RPMI7951 (cell line): Measurements from ENCODE around the gene CACNA1B. TPM values are rescaled to one million over a fixed set of nuclear protein-coding genes. Genes with fewer than 3 reads are reported as not detected.
"Not testable (repeated sequence)": the region's sequence is repeated elsewhere in the genome, so short reads cannot be mapped to it uniquely, and the experiment has no call there.

ENCODE experiments used
- DNase-seq: peaks from one replicate; pipeline ENCODE4 v3.0.0-alpha.2; 2012; ENCODE audit warnings: low read depth
- total RNA-seq: library from RNA; depleted of rRNA; stranded (reverse); fragments of >200 nt; shearing (Covaris generic); gene quantifications from 2 replicates; pipeline ENCODE4 v1.2.3, GENCODE V29; 2014; rRNA removed

The CACNA1B gene
- total RNA-seq, result not detected in 2 replicates

DNA sequence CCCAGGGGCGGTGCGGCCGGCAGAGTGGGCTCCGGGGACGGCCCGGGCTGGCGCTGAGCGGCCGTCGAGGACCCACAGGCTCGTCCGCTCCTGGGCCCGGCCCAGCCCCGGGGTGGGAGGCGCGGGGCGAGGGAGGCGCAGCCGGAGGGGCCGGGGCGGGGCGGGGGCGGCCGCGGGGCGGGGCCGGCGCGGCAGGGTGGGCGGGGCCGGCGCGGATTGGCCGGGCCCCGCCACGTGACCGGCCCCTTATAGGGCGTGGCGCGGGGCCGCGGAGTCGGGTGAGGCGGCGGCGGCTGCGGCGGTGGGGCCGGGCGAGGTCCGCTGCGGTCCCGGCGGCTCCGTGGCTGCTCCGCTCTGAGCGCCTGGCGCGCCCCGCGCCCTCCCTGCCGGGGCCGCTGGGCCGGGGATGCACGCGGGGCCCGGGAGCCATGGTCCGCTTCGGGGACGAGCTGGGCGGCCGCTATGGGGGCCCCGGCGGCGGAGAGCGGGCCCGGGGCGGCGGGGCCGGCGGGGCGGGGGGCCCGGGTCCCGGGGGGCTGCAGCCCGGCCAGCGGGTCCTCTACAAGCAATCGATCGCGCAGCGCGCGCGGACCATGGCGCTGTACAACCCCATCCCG lies at the start of gene CACNA1B:
TSS of gene CACNA1B (plus strand) at position 277 of the 617 bp plus-strand sequence. CDS start at position 429, 152 bp downstream.
- DNase-seq, result not testable (repeated sequence)

DNA sequence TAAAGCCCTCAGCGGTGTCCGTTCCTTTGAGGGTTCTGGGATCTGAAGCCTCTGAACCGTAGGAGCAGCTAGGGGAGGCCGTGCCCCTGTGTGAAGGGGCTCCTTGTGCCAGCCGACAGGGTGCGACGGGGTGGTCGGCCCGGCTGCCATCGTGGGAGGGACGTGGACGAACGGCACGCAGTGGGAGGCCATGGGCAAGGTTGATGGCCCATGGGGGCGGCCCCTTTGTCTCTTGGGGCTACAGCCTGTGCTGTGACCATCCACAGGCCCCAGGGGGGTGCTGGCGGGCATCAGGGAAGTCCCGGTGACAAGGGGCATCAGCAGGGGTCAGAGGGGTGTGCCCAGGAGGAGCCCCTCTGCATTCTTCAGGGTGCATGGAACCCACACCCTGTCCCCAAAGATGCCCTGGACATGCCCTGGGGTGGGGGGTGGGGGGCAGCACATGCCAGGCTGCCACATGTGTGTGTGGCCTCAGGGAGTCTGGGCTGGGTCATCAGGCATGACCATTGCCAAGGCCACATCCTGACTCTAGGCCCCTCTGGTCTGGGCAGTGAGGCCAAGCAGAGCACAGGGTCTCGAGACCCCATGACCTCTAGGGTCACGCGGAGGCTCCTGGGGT lies 49.6 kb upstream of the CACNA1B start:
- DNase-seq, result no peak

DNA sequence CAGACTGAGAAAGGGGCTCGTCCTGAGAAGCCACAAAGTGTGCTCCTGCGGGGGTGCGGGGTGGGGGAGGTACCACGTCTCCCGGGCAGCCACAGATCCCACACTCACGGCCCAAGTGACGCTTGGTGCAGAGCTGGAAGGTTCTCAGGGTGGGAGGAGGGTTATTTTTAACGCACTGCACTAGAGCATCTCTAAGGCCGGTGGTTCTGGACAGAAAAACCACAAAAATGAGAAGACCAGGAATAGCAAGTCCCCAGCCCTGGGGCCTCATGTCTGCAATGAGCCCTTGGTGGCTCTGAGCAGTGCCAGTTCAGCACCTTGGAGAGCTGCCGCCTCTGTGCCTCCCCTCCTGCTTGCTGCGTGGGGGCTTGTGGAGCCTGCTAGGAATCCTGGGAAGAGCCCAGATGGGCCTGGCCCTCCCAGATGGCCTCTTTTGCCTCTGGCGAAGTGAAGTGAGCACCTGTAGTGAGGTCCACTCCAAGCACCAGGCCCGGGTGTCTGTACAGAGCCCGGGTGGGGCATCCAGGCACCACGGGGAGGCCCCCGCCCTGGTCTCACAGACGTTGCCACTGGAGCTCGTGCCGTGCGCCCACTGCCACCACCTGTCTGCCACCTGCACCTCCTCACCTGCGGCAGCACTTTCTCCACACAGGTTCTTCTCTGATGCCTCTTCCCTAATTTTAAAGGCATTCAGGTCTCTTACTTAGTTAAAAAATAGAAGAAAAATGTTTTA lies 48.9 kb upstream of the CACNA1B start:
- DNase-seq, result peak; percentile 20

DNA sequence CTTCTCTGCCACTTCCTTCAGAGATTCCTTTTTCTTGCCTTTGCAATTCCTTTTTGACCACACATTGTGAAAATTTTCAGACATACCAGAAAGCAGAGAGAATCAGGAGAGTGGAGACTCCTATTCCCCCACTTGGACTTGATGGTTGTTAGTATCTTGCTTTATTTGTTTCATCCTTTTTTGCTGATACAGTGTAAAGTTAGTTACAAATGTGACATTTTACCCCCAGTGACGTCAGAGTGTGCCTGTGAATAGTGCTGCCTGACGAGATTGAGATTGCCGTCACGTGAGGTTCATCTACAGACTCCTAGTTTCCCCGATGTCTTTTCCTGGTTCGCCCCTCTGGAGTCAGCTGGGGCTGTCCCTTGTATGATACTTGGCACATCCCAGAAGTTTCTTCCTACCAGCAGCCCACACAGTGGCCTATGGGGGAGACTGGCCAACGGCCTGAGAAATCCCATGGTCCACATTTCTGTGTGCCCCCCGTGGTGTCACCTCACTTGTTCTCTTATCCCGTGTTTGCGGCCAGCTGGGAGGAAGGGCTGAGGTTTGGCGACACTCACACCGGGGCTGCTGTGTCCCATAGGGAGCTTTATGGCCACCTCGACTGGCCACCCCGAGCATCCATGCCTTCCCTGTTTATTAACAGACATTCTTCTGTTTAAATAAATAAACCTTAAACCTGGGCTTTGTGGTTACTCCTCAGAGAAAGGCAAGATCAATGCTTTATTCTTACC lies 48.2 kb upstream of the CACNA1B start:
- no peak for DNase-seq

DNA sequence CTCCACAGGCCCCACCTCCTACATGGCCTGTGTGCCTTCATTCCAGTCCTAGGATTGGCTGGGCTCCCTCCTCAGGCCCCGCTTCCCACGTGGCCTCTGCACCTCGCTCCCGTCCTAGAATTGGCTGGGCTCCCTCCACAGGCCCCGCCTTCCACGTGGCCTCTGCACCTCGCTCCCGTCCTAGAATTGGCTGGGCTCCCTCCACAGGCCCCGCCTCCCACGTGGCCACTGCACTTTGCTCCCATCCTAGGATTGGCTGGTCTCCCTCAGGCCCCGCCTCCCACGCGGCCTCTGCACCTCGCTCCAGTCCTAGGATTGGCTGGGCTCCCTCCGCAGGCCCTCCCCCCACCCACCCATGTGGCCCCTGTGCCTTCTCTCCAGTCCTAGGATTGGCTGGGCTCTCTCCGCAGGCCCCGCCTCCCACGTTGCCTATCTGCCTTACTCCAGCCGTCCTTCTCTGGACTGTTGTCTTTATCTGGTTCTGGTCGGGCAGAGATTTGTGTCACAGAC lies 45.3 kb upstream of the CACNA1B start:
- no peak for DNase-seq

DNA sequence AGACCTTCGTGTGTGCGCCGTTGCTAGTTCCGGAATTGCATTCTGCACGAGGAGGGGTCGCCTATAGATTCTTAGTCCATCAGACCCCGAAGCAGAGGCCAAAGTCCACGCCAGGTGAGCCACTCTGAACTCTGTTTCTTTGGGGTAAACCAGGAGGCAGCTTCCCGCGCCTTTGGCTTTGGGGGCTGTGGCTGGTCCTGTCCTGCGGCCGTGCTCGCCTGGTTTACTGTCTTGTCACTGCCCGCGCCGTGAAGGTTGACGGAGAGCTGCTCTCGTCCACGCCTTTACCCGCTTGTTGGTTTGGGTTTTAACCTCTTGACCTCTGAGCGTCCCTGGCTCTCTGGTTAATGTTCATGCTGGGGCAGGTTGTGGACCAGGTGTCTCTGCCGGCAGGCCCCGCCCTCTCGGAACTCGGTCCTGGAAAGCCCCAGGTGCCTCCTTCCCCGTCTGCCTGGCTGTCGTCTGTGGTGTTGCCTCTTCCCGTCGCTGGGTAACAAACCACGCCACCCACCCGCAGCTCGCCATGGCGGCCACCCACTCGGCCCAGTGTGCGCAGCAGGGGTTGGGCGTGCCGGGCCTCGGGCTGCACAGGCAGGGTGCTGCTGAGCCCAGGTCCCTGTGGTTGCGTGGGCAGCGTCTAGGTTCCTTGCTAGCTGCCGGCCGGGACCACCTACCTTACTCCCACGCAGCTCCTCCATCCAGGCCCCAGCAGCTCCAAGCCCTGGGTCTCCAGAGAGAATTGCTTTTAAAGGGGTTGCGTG lies 44.6 kb upstream of the CACNA1B start:
- DNase-seq, result no peak

DNA sequence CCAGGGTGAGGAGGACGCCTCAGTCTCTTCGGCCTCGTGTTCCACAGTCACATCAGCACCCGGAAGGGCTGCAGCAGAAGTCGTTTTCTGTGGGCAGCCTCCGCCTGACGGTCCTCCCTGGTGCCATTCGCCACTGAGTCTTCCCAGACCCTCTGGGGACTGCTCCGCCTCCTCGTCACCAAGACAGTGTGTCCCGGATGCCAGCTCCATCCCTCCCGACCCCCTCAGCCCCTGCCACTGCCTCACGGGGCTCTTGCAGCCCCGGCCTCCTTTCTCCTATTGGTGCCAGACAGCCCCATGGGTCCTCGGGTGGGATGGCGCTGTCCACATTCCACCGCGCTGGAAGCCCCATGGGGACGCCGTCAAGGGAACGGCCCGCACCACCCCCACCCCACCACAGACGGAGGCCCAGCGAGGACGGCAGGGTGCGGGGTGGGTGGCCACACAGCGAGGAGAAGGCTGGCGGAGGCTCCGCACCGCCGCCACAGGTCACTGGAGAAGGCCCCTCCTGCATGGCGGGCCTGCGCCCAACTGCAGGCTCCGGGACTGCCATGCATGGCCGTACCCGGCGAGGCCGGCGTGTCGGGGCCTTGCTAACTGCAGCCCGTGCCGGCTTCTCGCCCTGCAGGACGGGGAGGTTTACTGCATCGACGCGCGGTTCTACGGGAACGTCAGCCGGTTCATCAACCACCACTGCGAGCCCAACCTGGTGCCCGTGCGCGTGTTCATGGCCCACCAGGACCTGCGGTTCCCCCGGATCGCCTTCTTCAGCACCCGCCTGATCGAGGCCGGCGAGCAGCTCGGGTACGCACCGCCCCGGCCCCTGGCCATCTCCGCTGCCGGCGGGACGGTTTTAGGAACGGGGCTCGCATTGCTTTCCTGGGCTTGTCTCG lies 43.6 kb upstream of the CACNA1B start:
- DNase-seq, result no peak

DNA sequence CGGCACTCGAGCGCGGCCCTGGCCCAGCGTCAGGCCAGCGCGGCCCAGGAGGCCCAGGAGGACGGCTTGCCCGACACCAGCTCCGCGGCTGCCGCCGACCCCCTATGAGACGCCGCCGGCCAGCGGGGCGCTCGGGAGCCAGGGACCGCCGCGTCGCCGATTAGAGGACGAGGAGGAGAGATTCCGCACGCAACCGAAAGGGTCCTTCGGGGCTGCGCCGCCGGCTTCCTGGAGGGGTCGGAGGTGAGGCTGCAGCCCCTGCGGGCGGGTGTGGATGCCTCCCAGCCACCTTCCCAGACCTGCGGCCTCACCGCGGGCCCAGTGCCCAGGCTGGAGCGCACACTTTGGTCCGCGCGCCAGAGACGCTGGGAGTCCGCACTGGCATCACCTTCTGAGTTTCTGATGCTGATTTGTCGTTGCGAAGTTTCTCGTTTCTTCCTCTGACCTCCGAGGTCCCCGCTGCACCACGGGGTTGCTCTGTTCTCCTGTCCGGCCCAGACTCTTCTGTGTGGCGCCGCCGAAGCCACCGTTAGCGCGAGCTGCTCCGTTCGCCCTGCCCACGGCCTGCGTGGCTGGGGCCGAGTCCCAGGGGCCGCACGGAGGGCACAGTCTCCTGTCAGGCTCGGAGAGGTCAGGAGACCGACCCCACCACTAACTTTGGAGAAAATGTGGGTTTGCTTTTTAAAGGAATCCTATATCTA lies 42.6 kb upstream of the CACNA1B start:
- DNase-seq, result no peak

DNA sequence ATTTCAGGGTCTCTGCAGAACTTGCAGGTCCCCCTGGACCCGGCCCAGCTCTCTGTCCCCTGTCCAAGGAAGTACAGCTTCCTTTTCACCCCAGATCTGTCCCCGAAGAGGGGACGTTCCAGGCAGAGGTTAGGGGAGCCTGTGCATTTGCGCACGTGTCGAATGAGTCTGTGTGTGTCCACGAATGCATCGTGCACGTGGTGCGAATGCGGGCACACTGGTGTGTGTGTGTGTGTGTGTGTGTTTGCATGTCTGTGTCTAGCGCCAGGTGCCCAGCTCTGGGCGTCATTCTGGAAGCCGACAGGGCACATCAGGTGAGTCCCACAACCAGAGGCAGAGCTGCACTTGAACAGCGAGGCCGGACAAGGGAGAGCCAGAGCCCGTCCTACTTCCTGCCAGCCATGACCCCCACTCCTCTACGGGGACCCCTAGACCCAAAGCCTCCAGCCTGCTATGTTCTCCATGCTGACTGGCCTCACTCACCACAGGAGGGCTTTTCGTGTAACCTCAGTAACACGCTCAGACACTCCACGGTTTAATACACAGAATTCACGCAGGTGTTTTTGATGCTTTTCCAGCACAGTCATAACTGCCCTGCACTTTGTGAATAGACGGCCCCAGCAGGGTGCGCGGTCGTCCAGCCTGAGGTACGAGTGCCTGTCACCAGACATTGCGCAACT lies 41.3 kb upstream of the CACNA1B start:
- DNase-seq, result no peak

DNA sequence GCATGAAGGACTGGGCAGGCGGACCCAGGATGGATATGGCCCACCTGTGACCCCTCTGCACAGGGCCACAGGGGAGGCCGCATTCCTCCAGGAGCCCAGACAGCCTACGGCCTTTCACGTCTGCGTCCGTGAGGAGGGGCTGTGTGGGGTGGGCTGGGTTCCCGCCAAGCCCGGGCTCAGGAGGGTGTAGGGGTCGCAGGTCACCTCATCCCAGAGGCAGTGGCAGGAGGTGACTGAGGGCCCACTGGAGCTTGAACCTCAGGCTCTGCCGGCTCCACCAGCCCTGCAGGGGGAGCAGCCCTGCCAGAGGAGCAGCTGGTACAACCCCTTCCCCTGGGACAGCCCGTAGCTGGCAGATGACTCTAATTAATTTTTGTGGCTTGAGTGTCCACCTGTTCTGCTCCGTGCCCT lies 40.7 kb upstream of the CACNA1B start:
- DNase-seq, result no peak

DNA sequence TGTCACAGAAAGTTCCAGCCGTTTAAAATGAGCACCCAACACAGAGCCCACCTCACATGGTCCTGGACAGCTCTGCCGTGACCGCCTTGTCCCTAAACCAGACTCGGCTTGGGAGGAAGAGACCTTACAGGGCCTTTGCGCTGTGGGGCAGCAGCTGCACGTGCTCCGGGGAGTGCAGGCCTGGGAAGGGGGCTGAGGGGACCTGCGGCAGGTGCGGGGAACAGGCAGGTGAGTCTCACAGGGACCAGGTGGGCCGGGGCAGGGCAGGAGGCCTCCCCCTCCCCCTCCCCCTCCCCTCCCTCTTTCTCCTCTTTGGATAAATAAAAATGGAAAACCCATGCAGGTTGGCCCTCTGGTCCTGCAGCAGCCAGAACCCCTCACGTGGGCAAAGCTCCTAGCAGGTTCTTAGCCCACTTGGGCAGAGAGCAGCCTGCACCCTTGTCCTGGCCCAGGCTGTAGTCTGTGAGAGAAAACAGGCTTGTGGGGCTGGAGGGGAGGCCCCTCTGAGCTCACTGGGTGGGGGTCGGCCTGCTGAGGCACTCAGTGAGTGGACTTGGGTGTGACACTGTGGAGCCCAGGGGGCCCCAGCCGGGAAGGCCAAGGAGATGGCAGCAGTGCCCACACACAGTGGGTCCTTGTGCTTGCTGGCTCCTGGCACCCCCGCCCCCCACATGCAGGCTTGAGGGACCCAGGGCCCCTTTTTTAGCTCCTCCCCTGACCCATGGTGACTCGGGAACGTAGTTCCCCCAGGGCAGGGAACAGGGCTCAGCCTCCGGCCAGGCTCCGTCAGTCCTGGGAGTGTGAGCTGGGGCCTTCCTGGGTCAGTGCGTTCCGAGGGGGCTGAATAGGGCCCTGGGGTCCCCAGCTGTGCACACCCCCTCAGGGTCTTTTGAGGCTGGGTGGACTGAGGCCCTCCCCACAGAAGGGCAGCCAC lies 40.0 kb upstream of the CACNA1B start:
- no peak for DNase-seq

DNA sequence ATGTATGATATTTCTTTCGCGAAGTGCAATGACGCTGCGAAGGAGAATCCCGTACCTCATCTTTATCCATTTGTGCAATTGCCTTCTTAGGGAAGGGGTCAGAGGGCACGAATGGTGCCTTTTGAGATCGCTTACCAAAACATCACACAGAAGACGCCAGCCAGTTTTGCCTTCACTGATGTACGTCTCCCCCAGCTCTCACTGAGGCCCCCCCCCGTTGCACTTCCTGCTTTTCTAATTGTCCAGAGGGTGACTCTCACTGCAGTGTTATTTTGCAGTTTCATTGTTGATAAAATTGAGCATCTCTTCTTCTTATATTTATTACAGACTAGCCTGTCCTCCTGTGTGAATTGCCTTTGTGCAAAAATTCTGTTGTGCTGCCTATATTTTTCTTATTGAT lies 39.0 kb upstream of the CACNA1B start:
- DNase-seq, result no peak

DNA sequence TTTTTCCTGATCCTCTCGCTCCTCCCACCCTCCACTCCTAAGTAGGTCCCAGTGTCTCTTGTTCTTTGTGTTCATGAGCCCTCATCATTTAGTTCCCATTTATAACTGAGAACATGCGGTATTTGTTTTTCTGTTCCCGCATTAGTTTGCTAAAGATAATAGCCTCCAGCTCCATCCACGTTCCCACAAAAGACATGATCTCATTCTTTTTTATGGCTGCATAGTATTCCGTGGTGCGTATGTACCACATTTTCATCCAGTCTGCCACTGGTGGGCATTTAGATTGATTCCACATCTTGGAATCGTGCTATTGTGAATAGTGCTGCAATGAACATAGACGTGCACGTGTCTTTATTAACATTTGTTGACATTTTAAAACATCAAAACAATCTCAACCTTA lies 34.2 kb upstream of the CACNA1B start:
- DNase-seq, result no peak

DNA sequence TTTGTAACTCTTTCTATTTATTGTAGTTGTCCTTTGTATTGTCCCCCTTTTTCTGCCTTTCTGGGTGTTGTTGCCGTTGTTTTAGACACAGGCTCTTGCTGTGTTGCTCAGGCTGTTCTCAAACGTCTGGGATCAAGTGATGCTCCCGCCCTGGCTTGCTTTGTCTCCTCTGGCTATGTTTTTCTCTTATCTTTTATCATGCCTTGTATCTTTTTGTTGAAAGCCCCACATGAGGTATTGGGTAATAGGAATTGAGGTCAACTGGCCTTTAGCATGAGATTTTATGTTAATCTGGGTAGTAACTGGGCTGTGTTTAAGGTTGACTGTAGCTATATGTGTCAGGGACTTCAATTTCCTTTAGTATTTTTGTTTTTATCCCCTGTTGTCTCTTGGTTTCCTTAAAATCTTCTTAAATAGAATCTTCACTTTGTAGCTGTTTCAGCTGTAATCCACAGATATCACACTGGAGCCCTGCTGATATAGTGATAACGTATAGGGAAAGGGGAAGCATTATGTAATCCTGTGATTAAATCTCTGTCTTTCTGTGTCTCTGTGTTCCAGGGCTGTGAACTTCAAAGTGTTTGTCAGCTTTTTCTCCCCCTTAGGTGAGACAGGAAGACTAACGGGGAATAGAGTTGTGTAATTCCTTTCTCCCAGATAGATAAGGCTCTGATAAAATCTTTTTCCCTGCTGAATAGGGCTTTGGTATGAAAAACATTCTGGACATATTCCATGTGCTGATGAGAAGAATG lies 25.9 kb upstream of the CACNA1B start:
- DNase-seq, result no peak

DNA sequence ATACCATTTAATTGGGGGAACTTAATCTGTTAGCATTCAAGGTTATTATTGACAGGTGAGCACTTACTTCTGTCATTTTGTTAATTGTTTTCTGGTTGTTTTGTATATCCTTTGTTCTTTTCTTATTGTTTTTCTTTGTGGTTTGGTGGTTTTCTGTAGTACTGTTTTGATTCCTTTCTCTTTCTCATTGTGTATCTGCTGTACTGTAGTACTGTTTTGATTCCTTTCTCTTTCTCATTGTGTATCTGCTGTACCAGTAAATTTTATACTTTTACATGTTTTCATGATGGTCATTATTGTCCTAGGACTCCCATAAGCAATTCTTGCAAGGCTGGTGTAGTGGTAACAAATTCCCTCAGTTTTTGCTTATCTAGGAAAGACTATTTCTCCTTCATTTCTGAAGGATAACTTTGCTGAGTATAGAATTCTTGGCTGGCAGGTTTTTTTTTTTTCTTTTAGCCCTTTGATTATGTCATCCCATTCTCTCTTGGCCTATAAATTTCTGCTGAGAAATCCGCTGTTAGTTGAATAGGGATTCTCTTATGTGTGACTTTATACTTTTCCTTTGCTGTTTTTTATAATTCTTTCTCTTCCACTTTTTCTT lies 24.1 kb upstream of the CACNA1B start:
- DNase-seq, result no peak

DNA sequence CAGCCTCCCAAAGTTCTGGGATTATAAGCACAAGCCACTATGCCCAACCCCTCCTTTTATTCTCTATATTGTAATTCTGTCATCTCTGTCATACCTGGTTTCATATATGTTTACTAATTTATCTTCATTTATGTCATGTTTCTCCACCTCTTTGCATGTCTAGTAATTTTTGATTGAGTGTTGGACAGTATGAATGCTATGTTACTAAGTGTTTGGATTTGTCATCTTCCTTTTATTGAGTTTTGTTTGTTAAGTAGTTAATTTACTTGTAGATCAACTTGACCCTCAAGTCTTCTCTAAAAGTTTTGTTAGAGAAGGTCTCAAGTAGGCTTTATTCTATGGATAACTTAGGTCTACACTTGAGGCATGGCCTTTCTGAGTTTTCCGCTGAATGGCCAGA lies 17.2 kb upstream of the CACNA1B start:
- no peak for DNase-seq
